OCI-LY7 (cell line): Measurements from ENCODE around the gene KLRB1. TPM values are rescaled to one million over a fixed set of nuclear protein-coding genes. Genes with fewer than 3 reads are reported as not detected.
"Not testable (repeated sequence)": the region's sequence is repeated elsewhere in the genome, so short reads cannot be mapped to it uniquely, and the experiment has no call there.

Experiments
- BruUV-seq: library from RNA; stranded (reverse); fragments of 400-500 nt; replicated peaks from 2 replicates; lab custom pipeline; 2021; lab: Mats Ljungman, UMichigan
- CTCF ChIA-PET: fragments of 300-600 bp; sonication (Branson Sonifier 250); formaldehyde crosslinking; loops from one replicate; lab custom pipeline; 2022; ENCODE audit warnings: antibody characterized with exemption; ENCODE audit not compliant: unreplicated experiment; lab: Charles Lee
- POLR2A ChIA-PET: fragments of 300-600 bp; sonication (Branson Sonifier 250); formaldehyde crosslinking; loops from one replicate; lab custom pipeline; 2022; ENCODE audit warnings: antibody characterized with exemption; lab: Charles Lee
- DNase-seq: peaks from one replicate; pipeline ENCODE4 v3.0.0-alpha.2; 2015; ENCODE audit warnings: low spot score
- H2AFZ ChIP-seq: fragments of 200-600 bp; sonication (generic), shearing (Covaris generic); 2 replicates; pipeline ENCODE4 v1.6.1; 2014; ENCODE audit warnings: mild to moderate bottlenecking, antibody characterized with exemption, low read length, moderate library complexity
- H3K27ac ChIP-seq: fragments of 200-600 bp; sonication (generic); 2 replicates; pipeline ENCODE4 v1.5.1; 2014; ENCODE audit warnings: mixed run types, low read depth, mild to moderate bottlenecking, moderate library complexity, low read length, inconsistent platforms; ENCODE audit not compliant: poor library complexity, severe bottlenecking
- H3K36me3 ChIP-seq: fragments of 200-600 bp; sonication (generic); 2 replicates; pipeline ENCODE4 v1.6.1; 2014; ENCODE audit warnings: mild to moderate bottlenecking, antibody characterized with exemption, low read length, moderate library complexity, mixed read lengths; ENCODE audit not compliant: insufficient read depth
- H3K4me1 ChIP-seq: fragments of 200-600 bp; sonication (generic); 2 replicates; pipeline ENCODE4 v1.5.1; 2014; ENCODE audit warnings: mild to moderate bottlenecking, low read length; ENCODE audit not compliant: insufficient read depth, poor library complexity, severe bottlenecking
- H3K4me2 ChIP-seq: fragments of 200-600 bp; sonication (generic); 2 replicates; pipeline ENCODE4 v1.6.1; 2014; ENCODE audit warnings: mild to moderate bottlenecking, low read length
- H3K4me3 ChIP-seq: fragments of 200-600 bp; sonication (generic); 2 replicates; pipeline ENCODE4 v1.5.1; 2014; ENCODE audit warnings: mild to moderate bottlenecking, low read depth, low read length; ENCODE audit not compliant: poor library complexity, severe bottlenecking
- H3K79me2 ChIP-seq: fragments of 200-600 bp; sonication (generic); 2 replicates; pipeline ENCODE4 v1.6.1; 2016; ENCODE audit warnings: low read depth, mild to moderate bottlenecking, low read length, moderate library complexity, mixed read lengths; ENCODE audit not compliant: insufficient read depth
- H3K9me2 ChIP-seq: fragments of 200-600 bp; sonication (generic); 2 replicates; pipeline ENCODE4 v1.6.1; 2016; ENCODE audit warnings: mild to moderate bottlenecking, low read length, mixed read lengths; ENCODE audit not compliant: insufficient read depth
- H3K9me3 ChIP-seq: fragments of 200-600 bp; sonication (generic); 2 replicates; pipeline ENCODE4 v1.6.1; 2014; ENCODE audit warnings: mild to moderate bottlenecking, mixed run types, low read length, mixed read lengths
- H4K20me1 ChIP-seq: fragments of 200-600 bp; sonication (generic); 2 replicates; pipeline ENCODE4 v1.6.1; 2014; ENCODE audit warnings: mild to moderate bottlenecking, antibody characterized with exemption, low read length, moderate library complexity, mixed read lengths; ENCODE audit not compliant: insufficient read depth
- CTCF ChIP-seq: fragments of 200-600 bp; sonication (generic); conservative IDR thresholded peaks from 2 replicates; pipeline ENCODE4 v1.5.1; 2014; ENCODE audit warnings: mild to moderate bottlenecking, antibody characterized with exemption, low read length, moderate library complexity, mixed read lengths
- EZH2phosphoT487 ChIP-seq: fragments of 200-600 bp; sonication (generic); IDR thresholded peaks from 2 replicates; pipeline ENCODE4 v1.6.1; 2018; ENCODE audit warnings: low read depth, borderline replicate concordance, mild to moderate bottlenecking, mixed run types, antibody characterized with exemption, low read length, moderate library complexity, mixed read lengths
- intact Hi-C: fragments of 100-400 bp; cut with micrococcal nuclease; formaldehyde crosslinking; loops from one replicate; pipeline ENCODE4 v1.10.0; 2022; ENCODE audit not compliant: unreplicated experiment
- total RNA-seq, 2 experiments: library from RNA; depleted of rRNA in 1 of 2; stranded (reverse); fragments of >200 nt in 1 of 2; shearing (Covaris generic) in 1 of 2; gene quantifications; 2 replicates each; pipeline ENCODE4 v1.2.3, GENCODE V29; 2014 to 2022

KLRB1 gene
- total RNA-seq, 2 experiments from 2014 or later, result not detected

GRCh38 chr12:9617124-9617523, 9.4 kb upstream of the KLRB1 start:
- no peaks in the 10 kb centered on the region for H4K20me1 ChIP-seq
- intact Hi-C loops, result loop anchor here (2.0 to 5.0 kb wide), 3 partner anchors 30 to 150 kb away; no protein-coding TSS in a partner anchor
- H3K4me2 ChIP-seq, result peak overlapping the region; percentile 78
- H3K9me2 ChIP-seq, result no peaks in the 10 kb centered on the region
- H3K4me1 ChIP-seq, result peaks cover 61% of the 10 kb centered on the region
- H3K9me3 ChIP-seq, result peaks cover 21% of the 10 kb centered on the region; the same call in 1 of the 2 replicates
- POLR2A ChIA-PET, result interaction anchor here (0.8 to 1.5 kb wide), 4 partner anchors 30 to 167 kb away, joined by 3 to 5 read pairs (median 3); no protein-coding TSS in a partner anchor
- peak; percentile 76 for DNase-seq
- no TSS peak for BruUV-seq
- H3K4me3 ChIP-seq, result peak overlapping the region; percentile 58
- no peaks in the 10 kb centered on the region for H3K79me2 ChIP-seq
- CTCF ChIA-PET, result no interaction called here
- peak overlapping the region; percentile 96 for H3K27ac ChIP-seq
- no peak for TF ChIP-seq EZH2phosphoT487
- TF ChIP-seq CTCF, result no peak
- peak overlapping the region; percentile 92 for H2AFZ ChIP-seq
- peaks cover 15% of the 10 kb centered on the region for H3K36me3 ChIP-seq

- peak overlapping the region; percentile 92; the same call in 1 of the 2 replicates for H2AFZ ChIP-seq
- H3K4me3 ChIP-seq, result peak overlapping the region; percentile 58
- no peaks in the 10 kb centered on the region for H3K9me2 ChIP-seq
- H3K4me1 ChIP-seq, result peaks cover 61% of the 10 kb centered on the region
- H4K20me1 ChIP-seq, result no peaks in the 10 kb centered on the region
- ChIA-PET CTCF (no interaction called here), POLR2A (interaction anchor here (0.7 to 2.0 kb wide), 7 partner anchors 13 to 118 kb away, joined by 3 to 11 read pairs (median 3); partner anchors contain the start of gene CLEC2D)
- peak overlapping the region; percentile 78 for H3K4me2 ChIP-seq
- peak; percentile 67 for DNase-seq
- H3K36me3 ChIP-seq, result peaks cover 10% of the 10 kb centered on the region
- H3K9me3 ChIP-seq, result peaks cover 15% of the 10 kb centered on the region; the same call in 1 of the 2 replicates
- TF ChIP-seq CTCF (no peak), EZH2phosphoT487 (no peak)
- intact Hi-C loops, result loop anchor here (2.0 to 5.0 kb wide), 3 partner anchors 31 to 148 kb away; no protein-coding TSS in a partner anchor
- BruUV-seq, result no TSS peak
- peak overlapping the region; percentile 96 for H3K27ac ChIP-seq
- no peaks in the 10 kb centered on the region for H3K79me2 ChIP-seq
Observed at GRCh38 chr12:9615420-9616136, 7.9 kb upstream of the KLRB1 start.

- POLR2A ChIA-PET, H3K4me3 ChIP-seq, H4K20me1 ChIP-seq, H3K9me3 ChIP-seq, H3K27ac ChIP-seq, H3K9me2 ChIP-seq, H3K79me2 ChIP-seq, intact Hi-C loops, H3K4me2 ChIP-seq, H3K36me3 ChIP-seq, CTCF ChIA-PET, BruUV-seq, DNase-seq, H2AFZ ChIP-seq: not testable (repeated sequence)
- peaks cover 13% of the 10 kb centered on the region for H3K4me1 ChIP-seq
Observed at GRCh38 chr12:9610606-9611005, 2.9 kb upstream of the KLRB1 start.
